Endothelial cell of umbilical vein (primary cell): ENCODE results near the gene SIPA1L3. TPM values are rescaled to one million over a fixed set of nuclear protein-coding genes. Genes with fewer than 3 reads are reported as not detected.

ENCODE experiments used
- BruUV-seq: library from RNA; stranded (reverse); fragments of 400-500 nt; replicated peaks from 2 replicates; lab custom pipeline; 2021; lab: Mats Ljungman, UMichigan
- CTCF ChIA-PET: fragments of 300-600, 350-600 bp; sonication (Branson Sonifier 250); formaldehyde crosslinking; loops from one replicate; lab custom pipeline; 2021; ENCODE audit warnings: antibody characterized with exemption, inconsistent platforms; lab: Charles Lee
- POLR2A ChIA-PET: fragments of 300-600, 350-600 bp; sonication (Branson Sonifier 250); formaldehyde crosslinking; loops from one replicate; lab custom pipeline; 2021; ENCODE audit warnings: antibody characterized with exemption, inconsistent platforms; lab: Charles Lee
- DNase-seq: peaks from one replicate; pipeline ENCODE4 v3.0.0-alpha.2; 2011; ENCODE audit warnings: low read depth, low spot score
- FAIRE-seq: peaks from 2 replicates; lab custom pipeline; 2011; peaks lifted over from hg19 to GRCh38; lab: Jason Lieb, UNC
- H2AFZ ChIP-seq: 2 replicates; pipeline ENCODE4 v1.6.0; 2012; ENCODE audit warnings: low read depth, low read length, control low read depth, inconsistent platforms
- H3K27ac ChIP-seq: 2 replicates; pipeline ENCODE4 v1.5.1; 2011; ENCODE audit warnings: low read depth, mild to moderate bottlenecking, control low read depth, low read length, moderate library complexity; ENCODE audit not compliant: insufficient read depth
- H3K27me3 ChIP-seq, 2 experiments: 2 replicates each; pipeline versions ENCODE4 v1.6.0 to v1.6.1; 2011; ENCODE audit warnings: low read length in 2 of 2, mixed read lengths in 1 of 2; ENCODE audit not compliant: control insufficient read depth in 2 of 2, insufficient read depth in 2 of 2
- H3K36me3 ChIP-seq, 2 experiments: 2 replicates in 1 of 2; 3 replicates in 1 of 2; pipeline ENCODE4 v1.5.1; 2011; ENCODE audit warnings: low read length in 2 of 2, mild to moderate bottlenecking in 1 of 2, moderate library complexity in 1 of 2; ENCODE audit not compliant: control insufficient read depth in 2 of 2, insufficient read depth in 2 of 2; ENCODE audit errors: extremely low read depth in 1 of 2
- H3K4me1 ChIP-seq: 3 replicates; pipeline ENCODE4 v1.5.1; 2011; ENCODE audit warnings: mild to moderate bottlenecking, low read length; ENCODE audit not compliant: control insufficient read depth, insufficient read depth; ENCODE audit errors: extremely low read depth
- H3K4me2 ChIP-seq: 2 replicates; pipeline ENCODE4 v1.6.1; 2011; ENCODE audit warnings: low read length, control low read depth, mixed read lengths; ENCODE audit not compliant: insufficient read depth
- H3K4me3 ChIP-seq, 3 experiments: fragments of 200-600 bp in 1 of 3; sonication (generic), shearing (Covaris generic) in 1 of 3; replicated peaks in 1 of 3; 2 replicates each; pipeline ENCODE4 v1.5.1; 2011 to 2016; ENCODE audit warnings: control low read depth in 3 of 3, low read length in 3 of 3, mild to moderate bottlenecking in 2 of 3, inconsistent platforms in 1 of 3, low read depth in 1 of 3, moderate library complexity in 1 of 3; ENCODE audit not compliant: insufficient read depth in 1 of 3
- H3K79me2 ChIP-seq: 2 replicates; pipeline ENCODE4 v1.6.0; 2012; ENCODE audit warnings: low read length, inconsistent platforms; ENCODE audit not compliant: control insufficient read depth, insufficient read depth
- H3K9ac ChIP-seq: replicated peaks from 2 replicates; pipeline ENCODE3; 2011; ENCODE audit warnings: low read length, control low read depth; ENCODE audit not compliant: insufficient read depth; ENCODE audit errors: extremely low read depth
- H3K9me1 ChIP-seq: replicated peaks from 3 replicates; pipeline ENCODE4 v1.6.0; 2011; ENCODE audit warnings: mild to moderate bottlenecking, low read length; ENCODE audit not compliant: control insufficient read depth, insufficient read depth; ENCODE audit errors: extremely low read depth
- H3K9me3 ChIP-seq: replicated peaks from 2 replicates; pipeline ENCODE4 v1.5.1; 2012; ENCODE audit warnings: low read length, inconsistent platforms; ENCODE audit not compliant: control insufficient read depth, insufficient read depth
- H4K20me1 ChIP-seq: replicated peaks from 2 replicates; pipeline ENCODE3; 2011; ENCODE audit warnings: mild to moderate bottlenecking, low read length; ENCODE audit not compliant: control insufficient read depth, insufficient read depth; ENCODE audit errors: extremely low read depth
- EZH2 ChIP-seq: IDR thresholded peaks from 2 replicates; pipeline ENCODE4 v1.6.1; 2012; ENCODE audit warnings: borderline replicate concordance, low read depth, mild to moderate bottlenecking, moderate library complexity, low read length, inconsistent platforms; ENCODE audit not compliant: severe bottlenecking
- JUN ChIP-seq: IDR thresholded peaks from 2 replicates; pipeline ENCODE4 v1.6.1; 2011; ENCODE audit warnings: borderline replicate concordance, low read depth; ENCODE audit not compliant: insufficient read length, insufficient read depth
- MYC ChIP-seq: IDR thresholded peaks from one replicate; pipeline ENCODE4 v1.6.1; 2011; ENCODE audit warnings: mild to moderate bottlenecking, low read depth, low read length
- POLR2A ChIP-seq: IDR thresholded peaks from 2 replicates; pipeline ENCODE4 v1.6.1; 2012; ENCODE audit warnings: low read depth, mild to moderate bottlenecking, control low read depth, low read length
- dilution Hi-C: fragments of 300-500 bp; cut with MboI; formaldehyde crosslinking; loops from one replicate; pipeline ENCODE4 v1.15.0; 2019; ENCODE audit warnings: low sequenced_read_pairs; ENCODE audit not compliant: extremely low pct_ligation_motif_present
- intact Hi-C: fragments of 100-400 bp; cut with micrococcal nuclease; formaldehyde crosslinking; loops from one replicate; pipeline ENCODE4 v1.10.0; 2022
- polyA plus RNA-seq, 4 experiments: library from polyadenylated mRNA; depleted of rRNA in 3 of 4; stranded (reverse) in 3 of 4; unstranded in 1 of 4; fragments of >200 nt; gene quantifications; 2 replicates each; pipeline versions ENCODE4 v1.2.1 to v1.2.3, GENCODE V29; 2011 to 2012; ENCODE audit warnings: missing spikeins in 1 of 4
- total RNA-seq: library from RNA; stranded (reverse); gene quantifications from 2 replicates; pipeline ENCODE4 v1.2.3, GENCODE V29; 2021
- TF ChIP-seq, protein P1 (sequence below), 2 donors: IDR thresholded peaks; 1 replicate in 1 of 2; 2 replicates in 1 of 2; pipeline ENCODE4 v1.5.1; 2011; ENCODE audit warnings: low read length in 2 of 2, mild to moderate bottlenecking in 2 of 2, moderate library complexity in 2 of 2, control low read depth in 1 of 2, inconsistent platforms in 1 of 2, low read depth in 1 of 2; ENCODE audit not compliant: insufficient read depth in 1 of 2; ENCODE audit errors: extremely low read depth in 1 of 2
- TF ChIP-seq, protein P2 (sequence below): IDR thresholded peaks from 2 replicates; pipeline ENCODE4 v1.6.1; 2011; ENCODE audit not compliant: insufficient read depth, insufficient read length

The SIPA1L3 gene
- total and polyA plus RNA-seq, 2 donors (not counting 3 experiments of a cell fraction or from before 2014, with no cell fraction given): 14.2 to 47.2 TPM

DNA sequence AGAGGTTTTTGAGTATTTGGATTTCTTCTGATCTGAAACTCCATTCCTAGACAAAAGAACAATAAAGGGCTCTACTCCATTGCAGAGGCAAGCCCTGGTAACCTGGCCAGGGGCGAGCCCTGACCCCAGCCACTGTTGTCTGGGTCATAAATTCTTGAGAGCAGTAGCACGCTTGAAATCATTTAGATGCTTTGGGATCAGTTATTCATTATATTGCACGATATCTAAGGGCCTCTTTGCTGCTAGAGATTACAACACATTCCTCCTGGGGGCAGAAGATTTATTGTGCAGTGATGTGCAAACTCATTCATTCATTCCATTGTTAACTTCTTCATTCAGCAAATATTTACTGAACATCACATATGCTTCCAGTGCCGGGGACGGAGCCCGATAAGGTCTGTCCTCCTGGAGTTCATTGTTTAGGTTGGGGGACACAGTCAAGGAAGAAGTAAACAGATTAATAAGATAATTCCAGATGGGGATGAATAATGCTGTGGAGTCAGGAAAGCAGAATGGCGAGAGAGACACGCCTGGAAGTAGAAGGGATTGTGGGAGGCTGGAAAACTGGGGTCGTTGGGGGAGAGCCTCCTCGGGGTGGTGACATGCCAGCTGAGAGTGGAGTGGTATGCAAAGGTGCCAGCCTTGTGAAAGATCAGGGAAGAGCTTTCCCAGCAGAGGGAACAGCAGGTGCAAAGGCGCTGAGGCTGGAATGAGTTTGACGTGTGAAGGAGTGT lies 34.9 kb downstream of the SIPA1L3 start:
- Histone ChIP-seq H3K4me1 (no peaks in the 10 kb centered on the region), H4K20me1 (no peaks in the 10 kb centered on the region), H3K9me3 (no peaks in the 10 kb centered on the region), H2AFZ (no peak overlapping the region), H3K9ac (no peak overlapping the region), H3K27me3 (no peaks in the 10 kb centered on the region), H3K4me2 (no peak overlapping the region), H3K27ac (no peak overlapping the region), H3K36me3 (no peaks in the 10 kb centered on the region), H3K4me3 (no peak overlapping the region), H3K9me1 (no peaks in the 10 kb centered on the region), H3K79me2 (peaks cover 46% of the 10 kb centered on the region)
- intact Hi-C loops (no loop called here), dilution Hi-C loops (no loop called here)
- no TSS peak for BruUV-seq
- no peak for FAIRE-seq
- CTCF ChIA-PET: interaction anchor here (1.5 kb wide), 1 partner anchor 20 kb away, joined by 5 read pairs; no protein-coding TSS in a partner anchor
- no peak for DNase-seq
- POLR2A ChIA-PET: no interaction called here
- TF ChIP-seq POLR2A: no peak
- TF ChIP-seq, protein P1, sequence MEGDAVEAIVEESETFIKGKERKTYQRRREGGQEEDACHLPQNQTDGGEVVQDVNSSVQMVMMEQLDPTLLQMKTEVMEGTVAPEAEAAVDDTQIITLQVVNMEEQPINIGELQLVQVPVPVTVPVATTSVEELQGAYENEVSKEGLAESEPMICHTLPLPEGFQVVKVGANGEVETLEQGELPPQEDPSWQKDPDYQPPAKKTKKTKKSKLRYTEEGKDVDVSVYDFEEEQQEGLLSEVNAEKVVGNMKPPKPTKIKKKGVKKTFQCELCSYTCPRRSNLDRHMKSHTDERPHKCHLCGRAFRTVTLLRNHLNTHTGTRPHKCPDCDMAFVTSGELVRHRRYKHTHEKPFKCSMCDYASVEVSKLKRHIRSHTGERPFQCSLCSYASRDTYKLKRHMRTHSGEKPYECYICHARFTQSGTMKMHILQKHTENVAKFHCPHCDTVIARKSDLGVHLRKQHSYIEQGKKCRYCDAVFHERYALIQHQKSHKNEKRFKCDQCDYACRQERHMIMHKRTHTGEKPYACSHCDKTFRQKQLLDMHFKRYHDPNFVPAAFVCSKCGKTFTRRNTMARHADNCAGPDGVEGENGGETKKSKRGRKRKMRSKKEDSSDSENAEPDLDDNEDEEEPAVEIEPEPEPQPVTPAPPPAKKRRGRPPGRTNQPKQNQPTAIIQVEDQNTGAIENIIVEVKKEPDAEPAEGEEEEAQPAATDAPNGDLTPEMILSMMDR (IDR thresholded peaks at IDR 0.05; ENCODE audit: extremely low read depth in 1 of 2, insufficient read depth in 1 of 2, low read depth in 1 of 2, low read length in 2 of 2): no peak
- no peak for TF ChIP-seq JUN
- no peak for TF ChIP-seq MYC
- TF ChIP-seq EZH2: no peak
- TF ChIP-seq, protein P2, sequence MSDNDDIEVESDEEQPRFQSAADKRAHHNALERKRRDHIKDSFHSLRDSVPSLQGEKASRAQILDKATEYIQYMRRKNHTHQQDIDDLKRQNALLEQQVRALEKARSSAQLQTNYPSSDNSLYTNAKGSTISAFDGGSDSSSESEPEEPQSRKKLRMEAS: no peak
